ENCODE results near the gene PEX19.

The PEX19 gene

DNA sequence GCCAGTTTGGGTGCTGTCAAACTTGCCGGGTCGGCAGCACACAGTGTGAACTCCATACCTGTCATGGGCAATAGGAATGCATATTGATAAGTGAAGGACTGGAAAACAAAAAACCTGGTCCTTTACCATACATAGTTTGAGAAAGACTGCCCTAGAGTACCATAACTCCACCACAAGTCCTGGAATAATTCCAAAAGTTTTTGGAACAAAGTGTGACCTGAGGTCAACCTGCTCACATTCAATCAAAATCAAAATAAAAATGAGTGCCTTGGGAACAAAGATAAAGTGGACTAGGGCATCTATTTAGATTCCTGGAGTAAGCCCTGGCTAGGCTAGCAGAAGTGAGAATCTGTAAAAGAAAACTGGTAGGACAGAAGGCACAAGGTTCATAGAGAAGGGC is 7.6 kb downstream of the PEX19 start:
- DNase-seq, result no peak

- DNase-seq, result no peak
Observed at GRCh38 chr1:160271025-160271424, 13.9 kb downstream of the PEX19 start.

DNA sequence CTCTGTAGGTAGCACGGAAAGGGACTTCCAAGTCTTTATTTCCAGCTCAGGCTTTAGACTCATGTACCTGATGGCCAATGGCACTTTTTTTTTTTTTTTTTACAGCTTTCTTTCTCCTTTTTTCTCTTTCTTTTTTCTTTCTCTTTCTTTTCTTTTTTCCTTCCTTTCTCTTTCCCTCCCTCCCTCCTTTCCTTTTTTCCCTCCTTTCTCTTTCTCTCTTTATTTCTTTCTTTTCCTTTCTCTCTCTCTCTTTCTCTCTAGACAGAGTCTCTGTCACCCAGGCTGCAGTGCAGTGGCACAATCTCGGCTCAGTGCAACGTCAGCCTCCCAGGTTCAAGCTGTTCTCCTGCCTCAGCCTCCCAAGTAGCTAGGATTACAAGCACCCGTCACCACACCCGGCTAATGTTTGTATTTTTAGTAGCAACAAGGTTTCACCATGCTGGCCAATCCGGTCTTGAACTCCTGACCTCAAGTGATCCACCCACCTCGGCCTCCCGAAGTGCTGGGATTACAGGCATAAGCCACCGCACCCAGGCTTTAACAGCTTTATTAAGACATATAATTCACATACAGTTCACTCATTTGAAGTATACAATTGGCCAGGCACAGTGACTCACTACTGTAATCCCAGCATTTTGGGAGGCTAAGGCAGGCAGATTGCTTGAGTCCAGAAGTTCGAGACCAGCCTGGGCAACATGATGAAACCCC is 17.5 kb downstream of the PEX19 start:
- no peak for DNase-seq

DNA sequence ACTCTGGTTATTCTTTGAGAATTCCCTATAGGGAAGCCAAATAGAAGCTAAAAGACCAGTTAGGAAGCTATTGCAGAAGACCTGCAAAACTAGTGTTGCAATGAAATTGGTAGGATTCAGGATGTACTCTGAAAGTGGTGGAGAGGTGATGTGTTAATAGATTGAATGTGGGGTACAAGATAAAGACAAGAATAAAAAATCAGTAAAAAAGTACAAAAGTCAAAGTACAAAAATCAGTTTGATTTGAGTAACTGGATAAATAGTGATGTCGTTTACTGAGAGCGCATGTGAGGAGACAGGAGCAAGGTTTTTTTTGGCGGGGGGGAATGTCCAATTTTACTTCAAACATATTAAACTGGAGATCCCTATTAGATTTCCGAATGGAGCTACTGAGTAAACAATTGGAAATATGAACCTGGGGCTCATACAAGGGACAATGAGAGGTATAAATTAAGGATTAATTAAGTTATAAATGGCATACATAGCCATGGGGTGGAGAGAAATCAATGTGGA is 20.1 kb downstream of the PEX19 start:
- no peak for DNase-seq

DNA sequence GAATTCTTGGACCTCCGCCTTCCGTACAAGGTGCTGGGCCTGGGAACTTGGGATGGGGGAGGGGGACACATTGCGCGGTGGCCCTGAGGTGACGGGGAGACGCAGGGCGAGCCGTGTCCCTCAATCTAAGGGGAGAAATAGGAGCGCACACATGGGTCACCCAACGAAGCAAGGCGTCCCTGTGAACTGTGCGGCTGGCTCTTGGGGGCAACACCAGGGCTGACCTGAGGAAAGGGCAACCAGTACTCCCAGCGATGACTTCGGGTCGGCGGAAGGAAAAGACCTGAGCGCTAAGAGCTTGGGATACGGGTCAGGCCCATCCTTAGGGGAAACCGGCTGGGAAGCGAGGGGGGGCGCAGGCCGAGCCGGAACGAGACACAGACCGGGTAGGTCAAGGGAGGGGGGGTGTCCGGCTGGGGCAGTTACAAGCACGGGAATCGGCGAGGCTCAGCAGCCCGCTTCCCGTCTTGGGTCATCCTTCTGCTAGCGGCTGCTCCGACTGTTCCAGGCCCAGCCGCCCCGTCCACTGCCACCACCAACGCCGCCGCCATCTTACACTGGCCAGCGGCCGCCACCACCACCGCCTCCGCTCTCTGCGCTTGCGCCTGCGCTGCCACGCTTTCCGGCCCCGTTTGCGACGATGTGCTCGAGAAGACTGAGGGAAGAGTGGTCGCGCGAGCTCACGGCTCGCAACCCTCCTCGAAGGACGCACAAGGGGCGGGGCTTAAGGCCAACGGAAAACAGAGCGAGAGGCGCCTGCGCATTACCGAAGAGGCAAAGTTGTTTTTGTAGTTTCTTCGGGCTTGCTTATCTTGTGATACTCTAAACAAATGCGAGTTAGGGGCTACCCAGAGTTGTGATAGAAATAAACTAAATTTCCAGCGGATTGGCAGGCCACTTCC is 22.8 kb downstream of the PEX19 start, which contains the start of gene DCAF8:
DCAF8 (minus strand) TSS at position 657 of the 902 bp plus-strand sequence. CDS start 18,541 bp downstream, outside the sequence.
- DNase-seq, result peak; percentile 97

DNA sequence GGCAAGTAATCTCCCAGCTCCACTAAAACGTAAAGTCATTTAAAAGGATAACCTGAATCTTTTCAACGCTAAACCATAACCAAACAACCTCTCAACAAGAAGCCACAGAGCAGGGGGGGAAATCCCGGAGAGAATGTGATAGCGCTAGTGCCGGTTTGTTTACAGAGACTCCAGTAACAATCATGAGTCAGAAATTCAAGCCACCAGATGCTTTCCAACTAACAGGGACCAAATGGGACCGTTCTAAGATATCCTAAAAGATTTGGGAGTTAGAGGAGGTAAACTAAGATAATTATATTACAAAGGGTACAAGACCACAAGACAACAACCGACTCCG is 23.4 kb downstream of the PEX19 start:
- peak; percentile 56 for DNase-seq

DNA sequence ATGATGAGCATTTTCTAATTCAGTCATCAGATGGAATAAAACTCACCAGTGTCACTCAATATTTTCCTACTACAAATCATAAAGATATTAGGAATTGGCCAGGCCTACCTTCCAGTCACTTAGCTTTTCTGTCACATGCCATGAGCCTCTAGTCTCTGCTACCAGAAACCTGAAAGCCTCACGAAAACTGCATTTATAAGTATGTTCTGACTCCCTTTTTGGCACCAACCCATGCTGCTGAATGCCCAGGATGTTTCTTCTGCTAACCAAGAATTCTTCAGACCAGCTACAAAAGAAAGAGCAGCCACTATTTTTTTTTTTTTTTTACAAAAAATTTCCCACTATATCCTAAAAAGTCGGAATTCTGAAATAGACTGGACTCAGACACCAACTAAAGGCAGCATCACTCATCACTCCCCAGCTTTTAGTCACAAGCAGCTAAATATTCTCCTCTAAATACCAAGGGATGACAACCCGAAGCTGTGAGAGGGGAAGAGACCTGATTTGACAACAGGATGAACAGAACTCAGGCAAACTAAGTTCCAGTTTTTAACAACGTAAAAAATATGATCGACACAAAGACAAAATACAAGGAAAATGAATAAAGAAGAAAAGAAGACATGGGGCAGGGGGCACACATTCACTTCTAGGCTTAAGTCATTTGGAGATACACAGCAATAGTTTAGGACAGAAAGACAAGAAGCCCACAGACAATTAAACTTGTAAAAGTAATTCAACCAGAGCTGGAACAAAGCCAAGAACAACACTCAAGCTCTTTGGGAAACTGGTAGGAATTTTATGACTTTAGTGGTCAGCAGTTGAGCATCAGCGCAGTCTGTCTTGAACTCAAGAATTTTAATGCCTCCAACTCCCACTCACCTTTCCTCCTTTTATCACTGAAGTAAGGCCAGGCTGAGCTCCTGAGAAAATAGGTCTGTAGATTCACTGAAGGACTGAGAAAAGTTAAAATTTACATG is 24.2 kb downstream of the PEX19 start:
- peak; percentile 76 for DNase-seq

- DNase-seq, result no peak
Observed at GRCh38 chr1:160258177-160258798, 26.6 kb downstream of the PEX19 start.

DNA sequence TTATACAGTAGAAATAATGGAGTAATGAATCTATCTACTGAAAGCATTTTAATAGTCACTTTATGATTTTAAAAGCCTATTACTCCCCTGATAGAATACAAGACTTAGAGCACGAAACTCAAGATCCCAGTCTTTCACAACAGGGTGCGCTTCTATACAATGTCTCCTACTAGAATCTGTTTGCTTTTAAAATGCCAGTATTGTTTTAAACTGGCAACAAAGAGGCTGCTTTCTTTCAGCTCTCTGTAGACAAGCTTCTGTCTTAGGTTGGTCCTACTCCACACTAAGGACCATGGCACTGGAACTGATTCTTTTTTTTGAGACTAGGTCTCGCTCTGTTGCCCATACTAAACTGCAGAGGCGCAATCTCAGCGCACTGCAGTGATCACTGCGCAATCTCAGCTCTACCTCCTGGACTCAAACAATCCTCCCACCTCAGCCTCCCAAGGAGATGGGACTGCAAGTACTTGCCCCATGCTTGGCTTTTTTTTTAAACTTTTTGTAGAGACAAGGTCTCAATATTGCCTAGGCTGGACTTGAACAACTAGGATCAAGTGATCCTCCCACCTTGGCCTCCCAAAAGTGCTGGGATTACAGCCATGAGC is 27.4 kb downstream of the PEX19 start:
- no peak for DNase-seq

- DNase-seq, result peak; percentile 87
Observed at GRCh38 chr1:160256396-160257046, 28.4 kb downstream of the PEX19 start.

- no peak for DNase-seq
Observed at GRCh38 chr1:160255781-160256300, 29.1 kb downstream of the PEX19 start.

- DNase-seq, result peak; percentile 65
Observed at GRCh38 chr1:160251687-160252526, 33.0 kb downstream of the PEX19 start.

DNA sequence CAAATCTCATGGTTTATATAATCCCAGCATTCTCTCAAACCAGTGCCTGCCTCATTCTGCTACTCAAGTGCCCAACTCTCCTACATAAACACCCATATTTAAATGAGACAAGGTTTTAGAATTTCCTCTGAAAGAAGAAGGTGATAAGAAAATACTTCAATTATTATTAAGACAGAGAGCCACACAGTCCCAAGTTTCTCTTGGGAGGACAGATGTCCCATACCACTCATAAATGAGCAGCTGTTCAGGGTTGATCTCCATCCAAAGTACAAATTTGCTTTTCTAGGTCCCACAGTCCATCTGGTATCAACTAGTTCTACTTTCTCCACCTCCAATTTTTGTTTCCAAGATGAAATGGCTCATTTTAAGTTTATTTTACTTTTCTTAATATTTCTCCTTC is 33.9 kb downstream of the PEX19 start:
- no peak for DNase-seq

- DNase-seq, result no peak
Observed at GRCh38 chr1:160247053-160247452, 37.9 kb downstream of the PEX19 start.

DNA sequence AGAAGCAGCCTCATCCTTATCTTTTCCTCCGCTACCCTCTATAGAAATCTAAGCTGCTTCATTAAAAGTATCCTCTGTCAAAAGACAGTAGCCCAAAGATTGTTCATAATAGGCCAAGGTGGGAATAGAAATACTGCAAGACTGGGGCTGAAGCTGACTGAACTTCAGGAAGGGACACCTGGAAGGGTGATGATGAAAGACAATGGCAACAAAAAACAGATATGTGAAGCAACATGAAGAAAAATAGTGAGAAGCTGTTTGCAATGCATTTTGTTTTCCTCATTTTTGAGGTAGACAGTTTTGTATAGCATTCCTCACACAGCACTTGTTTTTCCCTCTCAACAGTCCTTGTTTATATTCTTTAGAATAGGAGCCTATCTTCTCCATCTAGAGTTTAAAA is 39.5 kb downstream of the PEX19 start:
- no peak for DNase-seq

GRCh38 chr1:160244209-160244608 is 40.7 kb downstream of the PEX19 start:
- DNase-seq, result no peak

GRCh38 chr1:160243767-160244166 is 41.2 kb downstream of the PEX19 start:
- no peak for DNase-seq

DNA sequence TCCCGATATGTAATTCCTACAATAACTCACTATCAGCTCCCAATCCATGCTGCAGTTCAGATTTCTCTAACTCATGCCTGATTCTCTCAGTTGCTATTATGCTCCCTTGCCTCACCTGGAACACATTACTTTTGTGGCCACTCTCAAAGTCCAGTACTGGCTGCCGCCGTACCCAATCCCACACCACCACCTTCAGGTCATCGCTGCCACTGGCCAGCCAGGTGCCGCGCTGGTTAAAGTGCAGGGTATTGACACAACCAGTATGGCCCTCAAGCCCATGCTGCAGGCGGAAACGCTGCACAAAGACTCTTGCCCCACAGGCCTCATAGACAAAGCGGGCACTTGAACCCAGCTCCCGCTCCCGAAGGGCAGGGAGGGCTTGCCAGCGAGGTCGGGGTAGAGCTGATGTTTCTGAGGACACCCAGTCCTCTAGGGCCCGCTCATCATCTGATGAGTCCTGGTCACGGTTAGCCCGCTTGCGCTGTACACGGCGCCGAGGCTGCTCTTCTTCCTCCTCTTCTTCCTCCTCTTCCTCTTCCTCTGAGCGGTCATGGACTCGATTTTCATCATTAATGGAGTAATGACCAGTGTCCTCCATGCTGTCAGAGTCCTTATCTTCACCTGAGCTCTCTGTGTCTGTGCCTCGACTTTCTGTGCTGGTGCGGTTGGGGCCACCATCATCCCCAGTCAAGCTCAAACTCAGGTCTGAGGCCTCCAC is 45.2 kb downstream of the PEX19 start:
- no peak for DNase-seq

DNA sequence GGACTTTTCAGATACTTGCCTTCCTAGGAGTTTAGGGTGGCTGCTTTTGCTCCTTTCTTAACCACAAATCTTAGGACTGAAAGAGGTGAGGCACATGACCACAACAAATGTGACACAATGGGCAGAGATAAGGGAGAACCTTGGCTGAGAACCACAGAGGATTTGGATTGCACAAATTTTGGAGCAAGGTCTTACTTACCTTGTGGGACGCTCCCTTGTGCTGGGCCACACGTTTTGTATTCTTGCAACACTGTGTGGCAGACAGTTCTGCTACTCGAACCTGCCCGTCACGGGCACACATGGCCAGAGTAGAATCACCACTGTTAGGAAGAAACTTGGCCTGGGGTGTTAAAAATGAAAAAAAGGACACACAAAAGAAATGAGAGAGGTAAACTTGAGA is 46.5 kb downstream of the PEX19 start:
- DNase-seq, result no peak

Measured in fibroblast of skin of abdomen (primary cell).